ENCODE data around the gene NCBP2L.

GRCh38 chrX:107764845-107765608, 12.5 kb upstream of the NCBP2L start:
- TF ChIP-seq CTCF (IDR thresholded peaks at IDR 0.05), result no peak
- no peak for TF ChIP-seq POLR2AphosphoS5 (IDR thresholded peaks at IDR 0.05)
- no peak for TF ChIP-seq EP300 (IDR thresholded peaks at IDR 0.05; ENCODE audit: low read depth)
- no peak for TF ChIP-seq POLR2A (IDR thresholded peaks at IDR 0.05)
